Bone marrow (tissue), 2 donors: ENCODE measurements around the gene PCDHGA5.
"Not testable (repeated sequence)": the region's sequence is repeated elsewhere in the genome, so short reads cannot be mapped to it uniquely, and the experiment has no call there.

Experiments
- DNase-seq, 2 donors: peaks; one replicate each; lab custom pipeline; 2025; lab: John Stamatoyannopoulos, UW

The PCDHGA5 gene

GRCh38 chr5:141414548-141415274, 50.7 kb downstream of the PCDHGA5 start:
- not testable (repeated sequence) for DNase-seq

GRCh38 chr5:141415275-141415618, 51.3 kb downstream of the PCDHGA5 start:
- DNase-seq, result not testable (repeated sequence)
